K562 (cell line): ENCODE results near the gene YIF1A. TPM values are rescaled to one million over a fixed set of nuclear protein-coding genes. Genes with fewer than 3 reads are reported as not detected.
A peak's percentile ranks its signal among the peaks of the same experiment; 100 is the strongest.

Source experiments
- ASH1L ChIP-seq: fragments of 450-650 bp; IDR thresholded peaks from 2 replicates; pipeline ENCODE4 v1.6.1; 2018; ENCODE audit warnings: borderline replicate concordance, mild to moderate bottlenecking, low read depth; ENCODE audit not compliant: partially characterized antibody
- CCAR2 ChIP-seq: fragments of 200-400 bp; formaldehyde crosslinking; IDR thresholded peaks from 2 replicates; pipeline ENCODE4 v1.6.1; 2017; ENCODE audit warnings: mild to moderate bottlenecking, low read depth, low read length
- EP300 ChIP-seq: IDR thresholded peaks from 2 replicates; pipeline ENCODE4 v1.6.1; 2012; ENCODE audit warnings: low read length, improper control_type of control experiment
- EP400 ChIP-seq: fragments of 450-650 bp; IDR thresholded peaks from 2 replicates; pipeline ENCODE4 v1.6.1; 2017; ENCODE audit warnings: antibody characterized with exemption, mild to moderate bottlenecking, moderate library complexity
- FIP1L1 ChIP-seq: fragments of 200-400 bp; formaldehyde crosslinking; IDR thresholded peaks from 2 replicates; pipeline ENCODE4 v1.6.1; 2018; ENCODE audit warnings: mild to moderate bottlenecking, low read depth, low read length; ENCODE audit not compliant: poor library complexity, severe bottlenecking
- KDM1A ChIP-seq, 2 experiments: fragments of 450-650 bp; IDR thresholded peaks; 2 replicates each; pipeline ENCODE4 v1.6.1; 2016; ENCODE audit warnings: mild to moderate bottlenecking in 2 of 2
- MED1 ChIP-seq: sonication (generic); formaldehyde crosslinking; IDR thresholded peaks from 2 replicates; pipeline ENCODE4 v1.8.1; 2023; ENCODE audit warnings: missing genetic modification reagents, borderline replicate concordance
- NBN ChIP-seq: fragments of 450-650 bp; IDR thresholded peaks from 2 replicates; pipeline ENCODE4 v1.6.1; 2016; ENCODE audit warnings: low read depth, mild to moderate bottlenecking
- SMAD2 ChIP-seq: fragments of 150-350 bp; IDR thresholded peaks from 2 replicates; pipeline ENCODE4 v1.6.1; 2014; ENCODE audit warnings: low read depth, mild to moderate bottlenecking, low read length
- WHSC1 ChIP-seq: IDR thresholded peaks from one replicate; pipeline ENCODE4 v1.6.1; 2012; ENCODE audit warnings: low read length, control low read depth, inconsistent platforms
- ZBTB1 ChIP-seq: sonication (generic); formaldehyde crosslinking; IDR thresholded peaks from 2 replicates; pipeline ENCODE4 v1.8.1; 2023; ENCODE audit warnings: missing genetic modification reagents, low read depth, mild to moderate bottlenecking, borderline replicate concordance
- ZBTB7A ChIP-seq: IDR thresholded peaks from 2 replicates; pipeline ENCODE4 v1.6.1; 2011; ENCODE audit warnings: low read depth, mild to moderate bottlenecking, low read length, moderate library complexity, borderline replicate concordance; ENCODE audit not compliant: control insufficient read depth
- ZFP36 ChIP-seq: fragments of 150-350 bp; IDR thresholded peaks from 2 replicates; pipeline ENCODE4 v1.6.1; 2018; ENCODE audit warnings: low read length, low read depth; ENCODE audit not compliant: partially characterized antibody
- ZNF174 ChIP-seq: fragments of 250-450 bp; sonication (Bioruptor Pico); IDR thresholded peaks from 2 replicates; pipeline ENCODE4 v1.4.0; 2020; ENCODE audit warnings: mild to moderate bottlenecking
- ZNF232 ChIP-seq: sonication (generic); formaldehyde crosslinking; IDR thresholded peaks from 2 replicates; pipeline ENCODE4 v1.8.0; 2022; ENCODE audit warnings: mild to moderate bottlenecking, missing genetic modification reagents
- ZNF445 ChIP-seq: fragments of 250-450 bp; sonication (Bioruptor Pico); IDR thresholded peaks from 2 replicates; pipeline ENCODE4 v1.4.0; 2020; ENCODE audit warnings: low read depth, mild to moderate bottlenecking, moderate library complexity
- ZNF696 ChIP-seq: fragments of 250-450 bp; sonication (Bioruptor Pico); conservative IDR thresholded peaks from 2 replicates; pipeline ENCODE4 v1.4.0; 2020; ENCODE audit warnings: mild to moderate bottlenecking, moderate library complexity
- ZNF76 ChIP-seq: fragments of 250-450 bp; sonication (Bioruptor Pico); IDR thresholded peaks from 2 replicates; pipeline ENCODE4 v1.4.0; 2020; ENCODE audit warnings: mild to moderate bottlenecking, moderate library complexity, borderline replicate concordance
- polyA plus RNA-seq, 8 experiments: library from polyadenylated mRNA; depleted of rRNA in 4 of 8; stranded (reverse) in 5 of 8; unstranded in 3 of 8; fragments of >200 nt; fragmentation: Nextera tagmentation in 2 of 8; fragmentation: Illumina TruSeq in 1 of 8; extraction: Ambion mirVana in 2 of 8; extraction: Trizol in 1 of 8; gene quantifications; 2 replicates each; pipeline versions ENCODE4 v1.2.1 to v1.2.3, GENCODE V29; 2011 to 2014; ENCODE audit warnings: inconsistent platforms in 1 of 8, missing spikeins in 1 of 8
- total RNA-seq, 7 experiments: library from RNA; depleted of rRNA in 6 of 7; stranded (reverse); fragments of >200 nt in 6 of 7; fragmentation: Illumina TruSeq in 2 of 7; extraction: Trizol in 2 of 7; gene quantifications; 2 replicates each; pipeline versions ENCODE4 v1.2.1 to v1.2.3, GENCODE V29; 2011 to 2021; ENCODE audit warnings: low replicate concordance in 1 of 7
- TF ChIP-seq, protein P1 (sequence below), 3 experiments: IDR thresholded peaks in 2 of 3; conservative IDR thresholded peaks in 1 of 3; 2 replicates each; pipeline ENCODE4 v1.5.1; 2011 to 2012; ENCODE audit warnings: low read length in 3 of 3, mild to moderate bottlenecking in 3 of 3, control low read depth in 2 of 3, improper control_type of control experiment in 1 of 3, inconsistent platforms in 1 of 3, low read depth in 1 of 3, mixed read lengths in 1 of 3, moderate library complexity in 1 of 3; ENCODE audit not compliant: insufficient read depth in 2 of 3
- TF ChIP-seq, protein P2 (sequence below), 2 experiments: fragments of 200-800 bp in 1 of 2; sonication (Bioruptor generic) in 1 of 2; sonication (generic) in 1 of 2; formaldehyde crosslinking in 1 of 2; IDR thresholded peaks in 1 of 2; conservative IDR thresholded peaks in 1 of 2; 2 replicates each; pipeline versions ENCODE4 v1.5.0 to v1.6.1; 2016 to 2020; ENCODE audit warnings: missing compliant biosample characterization in 1 of 2, missing genetic modification characterization in 1 of 2, missing genetic modification reagents in 1 of 2
- TF ChIP-seq, protein P3 (sequence below): sonication (generic); formaldehyde crosslinking; IDR thresholded peaks from 2 replicates; pipeline ENCODE4 v1.8.0; 2022; ENCODE audit warnings: mild to moderate bottlenecking, missing genetic modification reagents
- TF ChIP-seq, protein P4 (sequence below): fragments of 250-450 bp; sonication (Bioruptor Pico); IDR thresholded peaks from 2 replicates; pipeline ENCODE4 v1.5.0; 2021; ENCODE audit warnings: mild to moderate bottlenecking, borderline replicate concordance

YIF1A gene
- total and polyA plus RNA-seq, 9 of the 15 experiments (the other 6 are each of a cell fraction or from before 2014, with no cell fraction given): 8.6 to 121 (median 77.2) TPM

DNA sequence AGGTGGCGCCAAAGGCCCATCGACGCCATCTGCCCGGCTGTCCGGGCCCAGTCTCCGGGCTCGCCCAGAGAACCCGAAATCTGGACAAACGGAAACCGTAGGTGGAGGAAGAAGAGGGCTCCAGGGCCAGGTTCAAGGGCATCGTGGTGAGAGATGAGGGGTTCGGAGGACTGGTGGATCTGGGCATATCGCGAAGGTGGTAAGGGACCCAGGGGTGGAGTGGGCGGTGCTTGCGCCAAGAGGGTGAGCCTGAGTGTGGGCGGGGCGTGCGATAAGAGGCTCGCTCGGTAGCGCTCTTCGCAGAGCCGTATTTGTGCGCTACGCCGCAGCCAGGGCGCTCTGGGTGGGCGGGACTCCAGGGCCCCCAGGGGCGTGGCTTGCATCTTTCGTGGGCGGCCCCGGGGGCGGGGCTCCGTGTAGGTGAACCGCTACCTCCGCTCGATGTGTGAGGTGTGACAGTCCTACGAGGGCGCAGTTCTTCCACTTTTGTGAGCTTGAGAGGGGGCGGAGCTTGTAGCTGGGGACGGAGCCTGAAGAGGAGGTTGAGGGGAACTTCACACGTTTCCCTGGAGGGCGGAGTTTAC lies 23.1 kb upstream of the YIF1A start (continued):
- TF ChIP-seq, protein P1, sequence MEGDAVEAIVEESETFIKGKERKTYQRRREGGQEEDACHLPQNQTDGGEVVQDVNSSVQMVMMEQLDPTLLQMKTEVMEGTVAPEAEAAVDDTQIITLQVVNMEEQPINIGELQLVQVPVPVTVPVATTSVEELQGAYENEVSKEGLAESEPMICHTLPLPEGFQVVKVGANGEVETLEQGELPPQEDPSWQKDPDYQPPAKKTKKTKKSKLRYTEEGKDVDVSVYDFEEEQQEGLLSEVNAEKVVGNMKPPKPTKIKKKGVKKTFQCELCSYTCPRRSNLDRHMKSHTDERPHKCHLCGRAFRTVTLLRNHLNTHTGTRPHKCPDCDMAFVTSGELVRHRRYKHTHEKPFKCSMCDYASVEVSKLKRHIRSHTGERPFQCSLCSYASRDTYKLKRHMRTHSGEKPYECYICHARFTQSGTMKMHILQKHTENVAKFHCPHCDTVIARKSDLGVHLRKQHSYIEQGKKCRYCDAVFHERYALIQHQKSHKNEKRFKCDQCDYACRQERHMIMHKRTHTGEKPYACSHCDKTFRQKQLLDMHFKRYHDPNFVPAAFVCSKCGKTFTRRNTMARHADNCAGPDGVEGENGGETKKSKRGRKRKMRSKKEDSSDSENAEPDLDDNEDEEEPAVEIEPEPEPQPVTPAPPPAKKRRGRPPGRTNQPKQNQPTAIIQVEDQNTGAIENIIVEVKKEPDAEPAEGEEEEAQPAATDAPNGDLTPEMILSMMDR (IDR thresholded peaks at IDR 0.05 in 2 of 3, conservative IDR thresholded peaks at IDR 0.05 in 1 of 3; ENCODE audit: insufficient read depth in 2 of 3, low read depth in 1 of 3, low read length in 3 of 3): peak; percentile 11 to 97 (median 96); a peak in 5 of 6 replicates
- TF ChIP-seq EP300 (no peak), MED1 (CRISPR knock-in tag) (no peak), ZNF445 (CRISPR knock-in tag) (no peak), ZNF174 (no peak), EP400 (peak; percentile 76), ZNF232 (no peak), FIP1L1 (no peak), SMAD2 (no peak), ZNF76 (CRISPR knock-in tag) (no peak), CCAR2 (no peak), ZNF696 (no peak), ASH1L (no peak), ZBTB7A (peak; percentile 72; the same call in 1 of the 2 replicates), ZBTB1 (CRISPR knock-in tag) (no peak), ZFP36 (no peak), WHSC1 (no peak), KDM1A (IDR thresholded peaks at IDR 0.05) (peak; percentile 92 to 94), NBN (peak; percentile 75; the same call in 1 of the 2 replicates)
- TF ChIP-seq, protein P2, sequence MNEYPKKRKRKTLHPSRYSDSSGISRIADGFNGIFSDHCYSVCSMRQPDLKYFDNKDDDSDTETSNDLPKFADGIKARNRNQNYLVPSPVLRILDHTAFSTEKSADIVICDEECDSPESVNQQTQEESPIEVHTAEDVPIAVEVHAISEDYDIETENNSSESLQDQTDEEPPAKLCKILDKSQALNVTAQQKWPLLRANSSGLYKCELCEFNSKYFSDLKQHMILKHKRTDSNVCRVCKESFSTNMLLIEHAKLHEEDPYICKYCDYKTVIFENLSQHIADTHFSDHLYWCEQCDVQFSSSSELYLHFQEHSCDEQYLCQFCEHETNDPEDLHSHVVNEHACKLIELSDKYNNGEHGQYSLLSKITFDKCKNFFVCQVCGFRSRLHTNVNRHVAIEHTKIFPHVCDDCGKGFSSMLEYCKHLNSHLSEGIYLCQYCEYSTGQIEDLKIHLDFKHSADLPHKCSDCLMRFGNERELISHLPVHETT (CRISPR knock-in tag; conservative IDR thresholded peaks at IDR 0.05 in 1 of 2, IDR thresholded peaks at IDR 0.05 in 1 of 2): no peak
- TF ChIP-seq, protein P3, sequence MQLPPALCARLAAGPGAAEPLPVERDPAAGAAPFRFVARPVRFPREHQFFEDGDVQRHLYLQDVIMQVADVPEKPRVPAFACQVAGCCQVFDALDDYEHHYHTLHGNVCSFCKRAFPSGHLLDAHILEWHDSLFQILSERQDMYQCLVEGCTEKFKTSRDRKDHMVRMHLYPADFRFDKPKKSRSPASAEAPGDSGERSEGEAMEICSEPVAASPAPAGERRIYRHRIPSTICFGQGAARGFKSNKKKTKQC: 0 out of 2 replicates have a peak, but pooled peaks have one; percentile 58
- TF ChIP-seq, protein P4, sequence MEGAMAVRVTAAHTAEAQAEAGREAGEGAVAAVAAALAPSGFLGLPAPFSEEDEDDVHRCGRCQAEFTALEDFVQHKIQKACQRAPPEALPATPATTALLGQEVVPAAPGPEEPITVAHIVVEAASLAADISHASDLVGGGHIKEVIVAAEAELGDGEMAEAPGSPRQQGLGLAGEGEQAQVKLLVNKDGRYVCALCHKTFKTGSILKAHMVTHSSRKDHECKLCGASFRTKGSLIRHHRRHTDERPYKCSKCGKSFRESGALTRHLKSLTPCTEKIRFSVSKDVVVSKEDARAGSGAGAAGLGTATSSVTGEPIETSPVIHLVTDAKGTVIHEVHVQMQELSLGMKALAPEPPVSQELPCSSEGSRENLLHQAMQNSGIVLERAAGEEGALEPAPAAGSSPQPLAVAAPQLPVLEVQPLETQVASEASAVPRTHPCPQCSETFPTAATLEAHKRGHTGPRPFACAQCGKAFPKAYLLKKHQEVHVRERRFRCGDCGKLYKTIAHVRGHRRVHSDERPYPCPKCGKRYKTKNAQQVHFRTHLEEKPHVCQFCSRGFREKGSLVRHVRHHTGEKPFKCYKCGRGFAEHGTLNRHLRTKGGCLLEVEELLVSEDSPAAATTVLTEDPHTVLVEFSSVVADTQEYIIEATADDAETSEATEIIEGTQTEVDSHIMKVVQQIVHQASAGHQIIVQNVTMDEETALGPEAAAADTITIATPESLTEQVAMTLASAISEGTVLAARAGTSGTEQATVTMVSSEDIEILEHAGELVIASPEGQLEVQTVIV: no peak
